Prostate gland (tissue), 2 donors: ENCODE measurements around the gene DGAT2.

Experiments
- POLR2A ChIP-seq: fragments of 450-650 bp; IDR thresholded peaks from one replicate; pipeline ENCODE4 v1.6.1; 2016; ENCODE audit warnings: antibody characterized with exemption, mild to moderate bottlenecking
- POLR2AphosphoS5 ChIP-seq: sonication (generic); formaldehyde crosslinking; IDR thresholded peaks from one replicate; pipeline ENCODE4 v1.6.1; 2017; ENCODE audit warnings: antibody characterized with exemption
- TF ChIP-seq, protein P1 (sequence below), 4 experiments: fragments of 200-600 bp in 2 of 4; fragments of 450-650 bp in 2 of 4; sonication (generic) in 2 of 4; IDR thresholded peaks; 1 replicate in 3 of 4; 2 replicates in 1 of 4; pipeline ENCODE4 v1.5.1; 2016 to 2019; ENCODE audit warnings: antibody characterized with exemption in 4 of 4, mild to moderate bottlenecking in 2 of 4, moderate library complexity in 2 of 4

GRCh38 chr11:75796091-75796435 is 27.5 kb downstream of the DGAT2 start:
- TF ChIP-seq POLR2AphosphoS5 (no peak), POLR2A (no peak)
- TF ChIP-seq, protein P1, sequence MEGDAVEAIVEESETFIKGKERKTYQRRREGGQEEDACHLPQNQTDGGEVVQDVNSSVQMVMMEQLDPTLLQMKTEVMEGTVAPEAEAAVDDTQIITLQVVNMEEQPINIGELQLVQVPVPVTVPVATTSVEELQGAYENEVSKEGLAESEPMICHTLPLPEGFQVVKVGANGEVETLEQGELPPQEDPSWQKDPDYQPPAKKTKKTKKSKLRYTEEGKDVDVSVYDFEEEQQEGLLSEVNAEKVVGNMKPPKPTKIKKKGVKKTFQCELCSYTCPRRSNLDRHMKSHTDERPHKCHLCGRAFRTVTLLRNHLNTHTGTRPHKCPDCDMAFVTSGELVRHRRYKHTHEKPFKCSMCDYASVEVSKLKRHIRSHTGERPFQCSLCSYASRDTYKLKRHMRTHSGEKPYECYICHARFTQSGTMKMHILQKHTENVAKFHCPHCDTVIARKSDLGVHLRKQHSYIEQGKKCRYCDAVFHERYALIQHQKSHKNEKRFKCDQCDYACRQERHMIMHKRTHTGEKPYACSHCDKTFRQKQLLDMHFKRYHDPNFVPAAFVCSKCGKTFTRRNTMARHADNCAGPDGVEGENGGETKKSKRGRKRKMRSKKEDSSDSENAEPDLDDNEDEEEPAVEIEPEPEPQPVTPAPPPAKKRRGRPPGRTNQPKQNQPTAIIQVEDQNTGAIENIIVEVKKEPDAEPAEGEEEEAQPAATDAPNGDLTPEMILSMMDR (IDR thresholded peaks at IDR 0.05): no peak
